Endothelial cell of umbilical vein (primary cell): ENCODE data around the gene TM9SF1.

Experiments used
- CTCF ChIP-seq, 2 donors: IDR thresholded peaks; 1 replicate in 1 of 2; 2 replicates in 1 of 2; pipeline ENCODE4 v1.5.1; 2011; ENCODE audit warnings: low read length in 2 of 2, mild to moderate bottlenecking in 2 of 2, moderate library complexity in 2 of 2, control low read depth in 1 of 2, inconsistent platforms in 1 of 2, low read depth in 1 of 2; ENCODE audit not compliant: insufficient read depth in 1 of 2; ENCODE audit errors: extremely low read depth in 1 of 2
- EZH2 ChIP-seq: IDR thresholded peaks from 2 replicates; pipeline ENCODE4 v1.6.1; 2012; ENCODE audit warnings: borderline replicate concordance, low read depth, mild to moderate bottlenecking, moderate library complexity, low read length, inconsistent platforms; ENCODE audit not compliant: severe bottlenecking
- FOS ChIP-seq: IDR thresholded peaks from 2 replicates; pipeline ENCODE4 v1.6.1; 2011; ENCODE audit warnings: mild to moderate bottlenecking, low read length, moderate library complexity, borderline replicate concordance; ENCODE audit not compliant: insufficient read depth
- MYC ChIP-seq: IDR thresholded peaks from one replicate; pipeline ENCODE4 v1.6.1; 2011; ENCODE audit warnings: mild to moderate bottlenecking, low read depth, low read length
- POLR2A ChIP-seq: IDR thresholded peaks from 2 replicates; pipeline ENCODE4 v1.6.1; 2012; ENCODE audit warnings: low read depth, mild to moderate bottlenecking, control low read depth, low read length
- POLR2AphosphoS5 ChIP-seq: IDR thresholded peaks from 2 replicates; pipeline ENCODE4 v1.6.1; 2012; ENCODE audit warnings: low read depth, mild to moderate bottlenecking, control low read depth, low read length, moderate library complexity; ENCODE audit not compliant: insufficient read depth
- TF ChIP-seq, protein P1 (sequence below): IDR thresholded peaks from 2 replicates; pipeline ENCODE4 v1.6.1; 2011; ENCODE audit not compliant: insufficient read depth, insufficient read length

DNA sequence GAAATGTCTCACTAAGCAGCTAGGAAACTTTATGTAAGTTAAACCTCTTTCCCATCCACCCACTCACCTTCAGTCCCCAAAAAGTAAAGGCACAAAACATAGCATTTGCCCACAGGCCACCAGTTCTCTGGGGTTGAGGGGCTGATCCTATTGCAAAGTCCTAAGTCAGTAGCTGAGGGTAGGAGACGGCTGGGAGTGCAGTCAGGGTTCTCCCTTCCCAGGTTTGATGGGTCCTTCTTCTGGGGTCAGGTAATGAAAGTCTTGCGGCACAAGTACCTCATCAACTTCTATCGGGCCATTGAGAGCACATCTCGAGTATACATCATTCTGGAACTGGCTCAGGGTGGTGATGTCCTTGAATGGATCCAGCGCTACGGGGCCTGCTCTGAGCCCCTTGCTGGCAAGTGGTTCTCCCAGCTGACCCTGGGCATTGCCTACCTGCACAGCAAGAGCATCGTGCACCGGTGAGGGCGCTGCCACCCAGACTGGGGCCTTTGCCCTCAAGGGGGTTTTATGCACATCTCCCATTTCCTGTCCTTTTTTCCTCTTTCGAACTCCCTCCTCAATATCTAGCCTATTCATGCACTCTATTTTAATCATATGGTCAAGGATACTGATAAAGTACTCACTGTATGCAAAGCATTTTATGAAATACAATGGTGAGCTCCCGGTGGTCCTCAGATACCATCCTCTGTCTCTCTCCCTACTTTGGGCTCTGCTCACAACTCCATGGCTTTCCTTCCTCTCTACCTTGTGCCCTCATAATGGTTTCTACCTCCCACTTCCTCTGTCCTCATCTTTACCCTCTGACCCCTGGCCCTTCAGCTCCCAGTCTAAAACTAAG lies 11.2 kb upstream of the TM9SF1 start:
- no peak for TF ChIP-seq CTCF (IDR thresholded peaks at IDR 0.05; ENCODE audit: extremely low read depth in 1 of 2, insufficient read depth in 1 of 2, low read depth in 1 of 2, low read length in 2 of 2)
- TF ChIP-seq MYC, result no peak
- TF ChIP-seq, protein P1, sequence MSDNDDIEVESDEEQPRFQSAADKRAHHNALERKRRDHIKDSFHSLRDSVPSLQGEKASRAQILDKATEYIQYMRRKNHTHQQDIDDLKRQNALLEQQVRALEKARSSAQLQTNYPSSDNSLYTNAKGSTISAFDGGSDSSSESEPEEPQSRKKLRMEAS, result no peak
- TF ChIP-seq EZH2, result no peak
- TF ChIP-seq POLR2AphosphoS5, result no peak
- TF ChIP-seq POLR2A, result no peak
- no peak for TF ChIP-seq FOS
